A172 (cell line): ENCODE measurements around the gene BLOC1S5. TPM values are rescaled to one million over a fixed set of nuclear protein-coding genes. Genes with fewer than 3 reads are reported as not detected.
"Not testable (repeated sequence)": the region's sequence is repeated elsewhere in the genome, so short reads cannot be mapped to it uniquely, and the experiment has no call there.

ENCODE experiments used
- DNase-seq: peaks from one replicate; pipeline ENCODE4 v3.0.0-alpha.2; 2015; ENCODE audit warnings: low spot score
- total RNA-seq: library from RNA; depleted of rRNA; stranded (reverse); fragments of >200 nt; shearing (Covaris generic); gene quantifications from 2 replicates; pipeline ENCODE4 v1.2.3, GENCODE V29; 2014

Gene BLOC1S5
- total RNA-seq, 1 experiment from 2014 or later = 13.2 TPM

- DNase-seq = no peak
Measured at GRCh38 chr6:8043221-8043620, 21.0 kb downstream of the BLOC1S5 start.

GRCh38 chr6:8041913-8042583 is 22.1 kb downstream of the BLOC1S5 start:
- DNase-seq = no peak

DNA sequence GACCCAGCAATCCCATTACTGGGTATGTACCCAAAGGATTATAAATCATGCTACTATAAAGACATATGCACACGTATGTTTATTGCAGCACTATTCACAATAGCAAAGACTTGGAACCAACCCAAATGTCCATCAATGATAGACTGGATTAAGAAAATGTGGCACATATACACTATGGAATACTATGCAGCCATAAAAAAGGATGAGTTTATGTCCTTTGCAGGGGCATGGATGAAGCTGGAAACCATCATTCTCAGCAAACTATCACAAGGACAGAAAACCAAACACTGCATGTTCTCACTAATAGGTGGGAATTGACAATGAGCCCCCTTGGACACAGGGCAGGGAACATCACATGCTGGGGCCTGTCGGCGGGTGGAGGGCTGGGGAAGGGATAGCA is 30.1 kb downstream of the BLOC1S5 start:
- DNase-seq = not testable (repeated sequence)

GRCh38 chr6:8030920-8031319 is 33.3 kb downstream of the BLOC1S5 start:
- no peak for DNase-seq

DNA sequence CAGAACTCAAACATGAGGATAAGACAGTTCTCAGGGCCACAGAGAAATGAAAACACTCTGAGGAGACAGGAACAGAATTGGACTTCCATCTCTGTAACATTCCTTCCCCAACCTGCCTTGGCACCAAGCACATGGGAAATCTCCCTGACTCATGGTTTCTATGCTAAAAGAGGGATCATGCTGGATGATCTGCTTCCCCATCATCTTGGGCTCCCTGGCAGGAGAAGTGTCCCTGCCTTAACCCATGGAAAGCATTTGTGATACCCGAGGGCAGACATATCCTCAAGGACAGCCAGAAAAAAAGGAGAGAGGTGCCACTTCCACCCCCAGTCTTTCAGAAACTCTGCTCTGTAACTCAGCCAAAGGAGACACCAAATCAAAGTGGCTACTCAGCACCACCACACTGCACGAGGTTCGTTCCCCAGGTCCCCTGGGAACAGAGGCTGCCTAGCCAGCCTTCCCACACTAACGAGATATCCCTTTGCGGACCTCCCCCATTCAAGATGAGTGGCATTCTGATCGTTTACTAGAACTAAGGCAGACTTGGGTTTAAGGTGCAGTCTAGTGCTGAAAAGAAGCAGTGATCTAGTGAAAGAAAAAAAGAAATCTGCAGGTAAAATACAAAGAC is 34.8 kb downstream of the BLOC1S5 start:
- no peak for DNase-seq

DNA sequence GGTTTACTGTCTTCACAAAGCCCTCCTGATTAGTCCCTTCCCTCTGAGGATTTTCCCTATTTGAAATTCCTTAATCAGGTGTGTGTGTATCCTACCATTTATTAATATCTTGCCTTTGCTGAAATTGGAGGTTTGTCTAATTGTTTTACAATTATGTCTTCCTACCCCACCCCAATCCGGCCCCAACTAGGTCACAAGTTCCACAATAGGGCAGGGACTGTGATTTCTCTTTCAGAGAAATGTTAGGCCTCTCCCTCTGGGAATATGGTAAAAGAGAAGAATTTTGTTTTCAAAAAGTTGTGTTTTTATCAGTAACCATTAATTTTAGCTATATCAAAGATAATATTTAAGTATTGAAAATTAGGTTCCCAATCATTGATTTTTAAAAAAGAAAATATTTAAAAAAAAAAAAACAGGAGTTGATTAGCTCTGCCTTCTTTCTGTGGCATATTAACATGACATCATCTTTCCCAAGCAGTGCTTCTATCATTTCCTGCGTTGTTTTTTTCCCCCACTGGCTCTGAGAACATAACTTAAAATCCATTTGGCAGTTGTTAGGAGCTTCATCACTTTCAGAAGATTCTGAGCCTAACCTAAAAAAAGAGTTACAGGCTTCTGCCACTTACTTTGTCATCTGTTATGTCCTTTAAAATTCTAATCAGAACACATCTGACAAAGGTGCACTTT is 36.1 kb downstream of the BLOC1S5 start:
- peak; percentile 6 for DNase-seq

GRCh38 chr6:8026800-8027199 is 37.4 kb downstream of the BLOC1S5 start:
- no peak for DNase-seq

DNA sequence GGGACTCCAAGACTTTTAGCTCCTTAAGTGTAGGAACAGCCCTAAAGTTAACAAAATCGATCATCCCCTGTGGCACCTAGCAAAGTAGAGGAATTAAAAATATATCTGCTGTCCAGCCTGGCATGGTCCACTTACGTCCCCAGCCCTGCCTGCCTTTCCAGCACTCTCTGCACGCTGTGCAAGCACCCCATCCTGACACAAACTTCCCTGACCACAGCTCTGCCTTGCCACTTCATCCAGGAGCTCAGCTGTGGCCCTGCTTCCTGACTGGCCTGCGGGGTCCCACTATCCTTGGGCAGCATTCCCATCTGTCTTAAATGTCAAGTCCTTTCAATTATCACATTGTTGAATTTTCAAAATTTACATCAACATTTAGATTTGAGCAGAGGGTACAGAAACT is 39.0 kb downstream of the BLOC1S5 start:
- no peak for DNase-seq

DNA sequence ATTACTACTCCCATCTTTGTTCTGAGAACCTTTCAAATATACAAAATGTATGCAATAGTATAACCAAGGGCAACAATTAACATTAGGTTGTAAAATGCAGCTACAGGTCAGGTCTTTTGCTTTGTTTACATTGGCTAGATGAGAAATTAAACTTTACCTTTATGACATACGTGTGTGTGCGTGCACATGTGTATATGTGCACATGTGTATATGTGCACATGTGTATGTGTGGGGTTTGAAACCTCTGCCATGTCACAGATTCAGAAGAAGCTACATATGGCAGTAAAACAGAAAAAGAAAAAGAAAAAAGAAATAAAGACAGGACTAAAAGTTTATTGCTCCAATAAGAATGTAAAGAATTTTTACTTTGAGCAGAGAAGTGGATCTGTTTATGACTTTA is 40.6 kb downstream of the BLOC1S5 start:
- no peak for DNase-seq

GRCh38 chr6:8020083-8020482 is 44.1 kb downstream of the BLOC1S5 start:
- DNase-seq = no peak

DNA sequence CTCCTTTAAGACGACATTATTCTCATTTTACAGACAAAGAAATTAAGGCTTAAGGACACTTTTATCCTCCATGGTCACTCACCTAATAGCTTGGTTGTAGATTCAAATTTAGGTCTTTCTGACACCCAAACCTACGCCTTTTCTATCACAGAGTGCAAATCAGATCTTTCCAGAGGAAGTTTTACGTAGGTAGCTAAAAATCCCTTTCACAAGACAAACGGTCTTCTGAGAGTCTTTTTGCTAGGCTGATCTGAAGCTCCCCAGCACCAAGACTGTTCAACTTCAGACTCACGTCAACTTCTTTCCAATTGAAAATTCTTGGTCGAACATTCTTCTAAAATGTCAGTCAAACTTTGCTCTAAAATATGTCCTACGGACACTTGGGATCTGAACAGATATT is 46.5 kb downstream of the BLOC1S5 start:
- no peak for DNase-seq

DNA sequence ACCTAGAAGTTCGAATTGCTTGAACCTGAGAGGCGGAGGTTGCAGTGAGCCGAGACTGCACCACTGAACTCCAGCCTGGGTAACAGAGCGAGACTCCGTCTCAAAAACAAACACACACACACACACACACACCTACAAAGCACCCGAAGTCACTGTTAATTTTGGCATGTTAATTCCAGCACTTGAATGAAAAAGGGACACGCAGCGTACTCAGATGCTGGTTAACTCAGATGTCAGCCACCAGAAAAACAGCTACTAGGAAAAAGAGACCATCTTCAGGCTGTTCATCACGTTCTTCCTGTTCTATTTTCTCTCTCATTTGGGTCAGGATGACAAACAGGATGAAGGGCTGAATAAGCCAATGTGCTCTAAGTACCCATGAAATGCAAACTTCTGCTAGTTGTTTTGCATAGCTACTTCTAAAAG is 46.9 kb downstream of the BLOC1S5 start:
- DNase-seq = no peak

- DNase-seq = no peak
Measured at GRCh38 chr6:8014947-8015346, 49.2 kb downstream of the BLOC1S5 start.

- no peak for DNase-seq
Measured at GRCh38 chr6:8013763-8014162, 50.4 kb downstream of the BLOC1S5 start.

DNA sequence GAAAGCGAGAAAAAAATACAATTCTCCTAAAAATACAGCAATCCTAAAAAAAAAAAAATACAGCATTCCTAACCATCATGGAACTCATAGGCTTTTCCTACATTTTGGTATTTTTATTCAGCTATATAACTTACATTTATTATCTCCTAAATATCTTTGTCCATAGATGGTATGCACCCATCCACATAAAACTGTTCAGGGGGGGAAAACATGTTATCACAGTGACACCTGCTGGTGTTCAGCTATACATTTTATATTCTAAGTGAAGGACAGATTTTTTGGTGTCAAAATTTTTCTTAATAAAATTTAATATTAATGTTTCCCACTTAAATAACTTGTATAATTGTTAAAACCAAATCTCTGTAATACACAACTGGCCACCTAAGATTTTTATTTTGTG is 58.0 kb downstream of the BLOC1S5 start:
- DNase-seq = no peak

DNA sequence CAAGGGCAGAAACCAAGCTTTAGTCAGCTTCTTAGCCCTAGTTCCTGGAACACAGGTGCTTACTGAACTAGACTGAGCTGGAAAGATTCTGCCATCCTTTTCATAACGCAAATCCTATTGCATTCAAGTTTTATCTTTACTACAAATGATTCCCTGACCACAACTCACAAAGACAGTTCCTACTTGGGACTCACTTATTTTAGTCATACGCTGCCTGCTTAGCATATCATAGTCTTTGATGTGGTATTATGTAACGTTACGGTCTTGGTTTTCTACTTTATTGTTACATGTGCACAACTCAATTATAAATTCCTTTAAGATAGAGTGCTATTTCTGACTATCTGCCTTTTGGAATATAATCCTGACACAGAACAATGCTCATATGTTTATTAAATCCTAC is 59.1 kb downstream of the BLOC1S5 start:
- no peak for DNase-seq

GRCh38 chr6:8000636-8001035 is 63.6 kb downstream of the BLOC1S5 start:
- DNase-seq = no peak

DNA sequence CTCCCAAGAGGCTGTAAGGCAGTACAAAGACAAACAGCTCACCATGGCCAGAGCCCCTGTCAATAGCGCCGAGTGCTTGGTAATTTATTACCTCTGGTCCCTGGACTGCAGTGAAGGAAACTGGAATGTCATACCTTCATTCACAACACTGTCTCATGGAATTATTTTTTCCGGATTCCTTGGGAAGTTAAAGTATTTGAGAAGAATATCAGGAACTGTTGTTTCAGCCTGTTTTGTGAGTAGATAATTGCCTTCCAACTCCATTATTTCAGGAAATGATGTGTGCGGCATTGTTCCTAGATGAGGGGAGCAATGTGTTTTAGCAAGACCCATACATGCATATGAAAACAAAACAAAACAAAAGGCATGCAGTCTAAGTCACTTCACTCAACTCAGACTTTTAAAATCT is 64.0 kb downstream of the BLOC1S5 start:
- no peak for DNase-seq

DNA sequence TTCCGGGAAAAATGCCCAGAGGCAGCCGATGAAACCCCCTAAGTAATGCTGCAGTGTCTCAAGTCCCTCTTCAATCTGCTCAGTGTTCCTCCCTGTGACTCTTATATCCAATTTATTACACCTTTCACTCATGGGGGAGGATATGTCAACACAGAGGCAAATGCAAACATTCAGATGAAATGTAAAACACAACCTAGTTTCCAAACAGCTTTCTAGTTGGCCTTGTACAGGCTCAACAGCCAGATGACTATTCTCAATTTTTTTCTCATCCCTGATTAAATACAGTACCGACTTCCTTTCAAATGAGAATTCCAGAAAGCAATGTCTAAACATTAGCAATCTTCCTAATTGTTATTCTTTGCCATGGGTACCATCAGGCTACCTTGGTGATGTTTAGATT is 65.0 kb downstream of the BLOC1S5 start:
- no peak for DNase-seq

DNA sequence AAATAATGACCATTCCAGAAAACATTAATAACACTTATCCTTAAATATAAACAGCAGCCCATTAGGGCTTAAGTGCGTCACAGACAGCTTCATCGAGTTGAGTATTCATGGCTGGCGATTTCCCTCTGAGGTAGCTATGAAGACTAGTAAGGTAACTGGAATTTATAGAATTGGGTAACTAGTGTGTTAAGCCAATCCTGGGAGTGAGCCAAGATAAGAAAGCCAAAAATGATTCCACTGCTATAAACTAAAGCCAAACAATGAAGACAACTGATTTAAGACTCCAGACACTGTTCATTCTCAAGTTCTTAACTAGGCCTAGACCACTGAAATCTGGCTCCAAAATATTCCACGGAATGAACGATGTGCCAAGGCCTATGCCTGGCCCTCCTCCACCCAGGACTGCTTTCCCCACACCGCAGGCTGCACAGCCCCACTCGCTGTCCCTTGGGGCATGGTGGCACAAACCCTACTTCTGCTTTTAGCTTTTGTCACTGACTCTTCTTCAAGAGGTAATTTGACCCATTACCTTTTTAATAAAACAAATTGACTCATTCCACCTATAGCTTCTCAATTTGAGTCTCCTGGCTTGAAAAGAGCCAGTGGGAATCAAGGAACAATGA is 66.0 kb downstream of the BLOC1S5 start:
- DNase-seq = no peak

DNA sequence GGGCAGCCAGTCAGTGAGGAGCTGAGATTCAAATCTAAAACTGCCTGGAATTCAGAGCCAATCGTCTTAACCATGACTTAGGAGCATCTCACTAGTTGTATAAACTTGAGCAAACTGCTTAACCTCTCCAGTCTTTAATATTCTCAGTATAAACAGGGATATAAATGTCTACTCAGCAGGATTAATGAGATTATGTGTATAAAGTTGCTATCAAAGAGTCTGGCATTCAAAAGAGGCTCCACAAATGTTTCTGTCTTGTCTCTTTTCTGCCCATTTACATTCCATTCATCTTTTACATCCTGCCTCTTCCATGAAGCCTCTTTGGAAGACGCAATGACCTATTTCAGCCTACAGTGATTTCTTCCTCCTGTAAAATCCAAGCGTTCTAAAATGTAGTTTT is 66.9 kb downstream of the BLOC1S5 start:
- DNase-seq = no peak

GRCh38 chr6:7996538-7997111 is 67.6 kb downstream of the BLOC1S5 start:
- DNase-seq = peak; percentile 33
